Measurements from ENCODE around the gene CD14. TPM values are rescaled to one million over a fixed set of nuclear protein-coding genes. Genes with fewer than 3 reads are reported as not detected.
"Not testable (repeated sequence)": the region's sequence is repeated elsewhere in the genome, so short reads cannot be mapped to it uniquely, and the experiment has no call there.

Gene CD14
- polyA plus RNA-seq = 1 to 10 TPM; 3.6 to 5.7 (median 5.3) TPM

GRCh38 chr5:140633021-140633471 is at the start of gene CD14:
TSS of gene CD14 (minus strand) at chr5:140633175. CDS start at chr5:140633071, 104 bp downstream.
- Mint-ChIP-seq H3K9me3 (no peaks in the 10 kb centered on the region), H3K4me1 (peaks cover 23 to 29% of the 10 kb centered on the region in 2 donors), H3K27ac (peak within 1 kb of the TSS; percentile 49 to 83 (median 60)), H3K36me3 (no peaks in the 10 kb centered on the region), H3K27me3 (ENCODE audit: low read depth in 3 of 3) (peaks cover 0 to 11% (median 0%) of the 10 kb centered on the region in 3 donors), H3K4me3 (peak within 1 kb of the TSS; percentile 89 to 94 (median 91))
- DNase-seq = no peak

GRCh38 chr5:140678993-140679392 is 46.0 kb upstream of the CD14 start:
- no peaks in the 10 kb centered on the region for H3K27me3 Mint-ChIP-seq (ENCODE audit: low read depth in 3 of 3)
- H3K4me3 Mint-ChIP-seq = no peak overlapping the region
- H3K27ac Mint-ChIP-seq = no peak overlapping the region
- peaks cover 8 to 50% (median 11%) of the 10 kb centered on the region in 3 donors for H3K36me3 Mint-ChIP-seq
- no peaks in the 10 kb centered on the region for H3K4me1 Mint-ChIP-seq
- DNase-seq = no peak
- H3K9me3 Mint-ChIP-seq = no peaks in the 10 kb centered on the region

GRCh38 chr5:140677947-140678346 is 45.0 kb upstream of the CD14 start:
- Mint-ChIP-seq H3K27me3 (ENCODE audit: low read depth in 3 of 3) (no peaks in the 10 kb centered on the region), H3K4me3 (no peak overlapping the region), H3K27ac (no peak overlapping the region), H3K9me3 (no peaks in the 10 kb centered on the region), H3K36me3 (peaks cover 6 to 53% (median 11%) of the 10 kb centered on the region in 3 donors), H3K4me1 (no peaks in the 10 kb centered on the region)
- no peak for DNase-seq

GRCh38 chr5:140674629-140675028 is 41.7 kb upstream of the CD14 start:
- no peak for DNase-seq
- no peaks in the 10 kb centered on the region for H3K9me3 Mint-ChIP-seq
- H3K27ac Mint-ChIP-seq = peak overlapping the region in 2 of 6 donors; percentile 30 to 35
- no peaks in the 10 kb centered on the region for H3K4me1 Mint-ChIP-seq
- H3K27me3 Mint-ChIP-seq (ENCODE audit: low read depth in 3 of 3) = peaks cover 0 to 2% (median 0%) of the 10 kb centered on the region in 3 donors
- no peak overlapping the region for H3K4me3 Mint-ChIP-seq
- peaks cover 6 to 50% (median 16%) of the 10 kb centered on the region in 3 donors for H3K36me3 Mint-ChIP-seq

- H3K36me3 Mint-ChIP-seq = peaks cover 6 to 50% (median 19%) of the 10 kb centered on the region in 3 donors
- H3K27ac Mint-ChIP-seq = peak overlapping the region in 1 of 6 donors; percentile 30
- H3K4me3 Mint-ChIP-seq = no peak overlapping the region
- peaks cover 0 to 2% (median 0%) of the 10 kb centered on the region in 3 donors for H3K27me3 Mint-ChIP-seq (ENCODE audit: low read depth in 3 of 3)
- DNase-seq = no peak
- no peaks in the 10 kb centered on the region for H3K4me1 Mint-ChIP-seq
- no peaks in the 10 kb centered on the region for H3K9me3 Mint-ChIP-seq
Measured at GRCh38 chr5:140674211-140674610, 41.2 kb upstream of the CD14 start.

- Mint-ChIP-seq H3K4me1 (peaks cover 0 to under 1% of the 10 kb centered on the region in 2 donors), H3K4me3 (no peak within 1 kb of the TSS), H3K27me3 (ENCODE audit: low read depth in 3 of 3) (peaks cover 0 to 2% (median 0%) of the 10 kb centered on the region in 3 donors), H3K27ac (peak within 1 kb of the TSS in 1 of 6 donors; percentile 30), H3K9me3 (no peaks in the 10 kb centered on the region), H3K36me3 (peaks cover 6 to 47% (median 19%) of the 10 kb centered on the region in 3 donors)
- DNase-seq = no peak
Measured at GRCh38 chr5:140673187-140673976, 40.4 kb upstream of the CD14 start, which contains the start of gene DND1. TSS of gene DND1 (minus strand) at chr5:140673576. CDS start at chr5:140673542, 34 bp downstream.

- peak in 1 of 3 donors; percentile 20 for DNase-seq
- peaks cover 6 to 49% (median 15%) of the 10 kb centered on the region in 3 donors for H3K36me3 Mint-ChIP-seq
Measured at GRCh38 chr5:140672455-140673186, 39.6 kb upstream of the CD14 start.

GRCh38 chr5:140671472-140672125 is 38.6 kb upstream of the CD14 start:
- H3K27me3 Mint-ChIP-seq (ENCODE audit: low read depth in 3 of 3) = peaks cover 0 to 2% (median 2%) of the 10 kb centered on the region in 3 donors
- no peak overlapping the region for H3K4me3 Mint-ChIP-seq
- DNase-seq = no peak
- H3K27ac Mint-ChIP-seq = peak overlapping the region in 2 of 6 donors; percentile 6 to 64
- peaks cover 13 to 18% of the 10 kb centered on the region in 2 donors for H3K4me1 Mint-ChIP-seq
- no peaks in the 10 kb centered on the region for H3K9me3 Mint-ChIP-seq
- H3K36me3 Mint-ChIP-seq = peaks cover 6 to 44% (median 14%) of the 10 kb centered on the region in 3 donors

More at GRCh38 chr5:140672455-140673186, 39.6 kb upstream of the CD14 start:
- Mint-ChIP-seq H3K4me1 (peaks cover 3 to 8% of the 10 kb centered on the region in 2 donors), H3K27ac (no peak overlapping the region), H3K4me3 (no peak overlapping the region), H3K27me3 (ENCODE audit: low read depth in 3 of 3) (peaks cover 0 to 2% (median 2%) of the 10 kb centered on the region in 3 donors), H3K9me3 (no peaks in the 10 kb centered on the region)

GRCh38 chr5:140671035-140671434 is 38.1 kb upstream of the CD14 start:
- not testable (repeated sequence) for H3K27ac Mint-ChIP-seq; H3K4me3 Mint-ChIP-seq; DNase-seq; H3K27me3 Mint-ChIP-seq (ENCODE audit: low read depth in 3 of 3); H3K9me3 Mint-ChIP-seq
- peaks cover 19 to 24% of the 10 kb centered on the region in 2 donors for H3K4me1 Mint-ChIP-seq
- H3K36me3 Mint-ChIP-seq = peaks cover 6 to 38% (median 8%) of the 10 kb centered on the region in 3 donors

- Mint-ChIP-seq H3K36me3 (peaks cover 15 to 45% (median 20%) of the 10 kb centered on the region in 3 donors), H3K9me3 (no peaks in the 10 kb centered on the region), H3K27ac (peak within 1 kb of the TSS; percentile 96 to 99 (median 99)), H3K4me1 (peaks cover 39 to 47% of the 10 kb centered on the region in 2 donors), H3K4me3 (peak within 1 kb of the TSS; percentile 97 to 99 (median 98)), H3K27me3 (ENCODE audit: low read depth in 3 of 3) (peaks cover 11 to 18% (median 16%) of the 10 kb centered on the region in 3 donors)
- DNase-seq = peak; percentile 93 to 94 (median 94)
Measured at GRCh38 chr5:140664359-140665119, 31.6 kb upstream of the CD14 start, which contains the start of gene WDR55. TSS of gene WDR55 (plus strand) at chr5:140664904. CDS start at chr5:140664913, 9 bp downstream.

GRCh38 chr5:140664030-140664358 is 31.0 kb upstream of the CD14 start:
- Mint-ChIP-seq H3K4me1 (peaks cover 39 to 47% of the 10 kb centered on the region in 2 donors), H3K4me3 (peak overlapping the region; percentile 97 to 99 (median 98)), H3K27ac (peak overlapping the region; percentile 96 to 99 (median 99)), H3K9me3 (no peaks in the 10 kb centered on the region), H3K27me3 (ENCODE audit: low read depth in 3 of 3) (peaks cover 11 to 18% (median 16%) of the 10 kb centered on the region in 3 donors), H3K36me3 (peaks cover 16 to 47% (median 20%) of the 10 kb centered on the region in 3 donors)
- no peak for DNase-seq

GRCh38 chr5:140660371-140660770 is 27.4 kb upstream of the CD14 start:
- Mint-ChIP-seq H3K36me3 (peaks cover 26 to 64% (median 38%) of the 10 kb centered on the region in 3 donors), H3K4me1 (peaks cover 18 to 20% of the 10 kb centered on the region in 2 donors), H3K27me3 (ENCODE audit: low read depth in 3 of 3) (peaks cover 10 to 16% (median 11%) of the 10 kb centered on the region in 3 donors), H3K27ac (peak overlapping the region in 2 of 6 donors; percentile 13 to 23)
- DNase-seq, H3K4me3 Mint-ChIP-seq, H3K9me3 Mint-ChIP-seq: not testable (repeated sequence)
